Occipital lobe (tissue), 2 donors: ENCODE data around the gene SERTAD4. TPM values are rescaled to one million over a fixed set of nuclear protein-coding genes. Genes with fewer than 3 reads are reported as not detected.
A peak's percentile ranks its signal among the peaks of the same experiment; 100 is the strongest.
"Not testable (repeated sequence)": the region's sequence is repeated elsewhere in the genome, so short reads cannot be mapped to it uniquely, and the experiment has no call there.

ENCODE experiments used
- DNase-seq: peaks from one replicate; lab custom pipeline; 2025; lab: John Stamatoyannopoulos, UW
- total RNA-seq: library from RNA; depleted of rRNA; stranded (reverse); fragments of >200 nt; gene quantifications from one replicate; pipeline ENCODE4 v1.2.3, GENCODE V29; 2014

SERTAD4 gene
- 3.6 TPM for total RNA-seq

GRCh38 chr1:210232511-210233215 lies at the start of gene SERTAD4:
Gene SERTAD4, plus strand, starts transcription at chr1:210232796. Its CDS starts 5,165 bp downstream, at chr1:210237961.
- DNase-seq = peak; percentile 22

- DNase-seq = no peak
These were observed 47.5 kb upstream of the SERTAD4 start for GRCh38 chr1:210185063-210185462.

DNA sequence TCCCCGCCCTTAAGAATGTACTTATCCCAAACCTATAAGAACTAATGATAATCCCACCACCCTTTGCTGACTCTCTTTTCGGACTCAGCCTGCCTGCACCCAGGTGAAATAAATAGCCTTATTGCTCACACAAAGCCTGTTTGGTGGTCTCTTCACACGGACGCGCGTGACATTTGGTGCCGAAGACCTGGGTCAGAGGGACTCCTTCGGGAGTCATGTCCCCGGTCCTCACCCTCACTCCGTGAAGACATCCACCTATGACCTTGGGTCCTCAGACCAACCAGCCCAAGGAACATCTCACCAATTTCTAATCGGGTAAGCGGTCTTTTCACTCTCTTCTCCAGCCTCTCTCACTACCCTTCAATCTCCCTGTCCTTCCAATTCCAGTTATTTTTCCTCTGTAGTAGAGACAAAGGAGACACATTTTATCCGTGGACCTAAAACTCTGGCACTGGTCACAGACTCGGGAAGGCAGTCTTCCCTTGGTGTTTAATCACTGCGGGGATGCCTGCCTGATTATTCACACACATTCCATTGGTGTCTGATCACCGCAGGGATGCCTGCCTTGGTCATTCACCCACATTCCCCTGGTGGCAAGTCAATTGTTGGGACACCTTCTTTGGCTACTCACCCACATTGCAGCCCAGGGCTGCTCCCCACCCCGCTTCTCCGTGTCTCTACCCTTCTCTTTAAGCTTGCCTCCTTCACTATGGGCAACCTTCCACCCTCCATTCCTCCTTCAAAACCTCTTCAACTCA lies 44.6 kb upstream of the SERTAD4 start:
- not testable (repeated sequence) for DNase-seq

DNA sequence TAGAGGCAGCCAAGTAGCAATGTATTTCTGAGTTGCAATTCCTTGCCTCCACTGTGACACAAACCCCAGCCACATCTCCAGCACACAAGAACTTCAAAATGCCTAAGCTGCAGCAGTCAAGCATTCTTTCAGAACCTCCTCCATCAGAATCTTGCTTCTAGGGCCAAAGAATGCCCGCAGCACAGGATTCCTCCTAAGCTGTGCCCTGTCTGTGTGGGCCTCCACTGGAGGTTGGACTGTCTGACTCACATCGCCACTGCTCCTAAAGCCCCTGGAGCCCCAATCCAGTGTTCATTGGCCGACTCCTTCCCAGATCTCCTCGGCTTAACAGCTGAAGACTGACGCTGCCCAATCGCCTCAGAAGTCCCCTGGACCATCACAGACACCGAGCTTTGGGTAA lies 43.2 kb upstream of the SERTAD4 start:
- no peak for DNase-seq

- DNase-seq = no peak
These were observed 36.9 kb upstream of the SERTAD4 start for GRCh38 chr1:210195635-210196160.

- not testable (repeated sequence) for DNase-seq
These were observed 36.3 kb upstream of the SERTAD4 start for GRCh38 chr1:210196266-210196665.

DNA sequence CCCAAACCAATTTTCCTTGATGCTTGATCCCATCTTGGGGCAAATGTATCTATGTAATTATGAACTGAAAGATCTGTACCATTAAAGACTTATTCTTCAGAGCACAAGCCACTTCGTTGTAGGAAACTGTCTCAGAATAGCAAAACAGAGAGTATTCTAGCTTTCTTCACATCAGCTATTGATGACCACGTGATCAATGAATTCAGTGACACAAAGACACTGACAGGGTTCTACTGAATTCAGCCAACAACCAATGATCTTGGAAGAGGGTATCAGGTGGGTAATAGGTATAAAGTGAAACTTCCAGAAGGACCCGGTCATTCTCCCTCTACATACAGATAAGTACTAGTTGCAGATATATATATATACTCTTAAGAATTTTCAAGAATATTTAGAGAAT lies 33.8 kb upstream of the SERTAD4 start:
- no peak for DNase-seq

- no peak for DNase-seq
These were observed 32.4 kb upstream of the SERTAD4 start for GRCh38 chr1:210200124-210200736.

DNA sequence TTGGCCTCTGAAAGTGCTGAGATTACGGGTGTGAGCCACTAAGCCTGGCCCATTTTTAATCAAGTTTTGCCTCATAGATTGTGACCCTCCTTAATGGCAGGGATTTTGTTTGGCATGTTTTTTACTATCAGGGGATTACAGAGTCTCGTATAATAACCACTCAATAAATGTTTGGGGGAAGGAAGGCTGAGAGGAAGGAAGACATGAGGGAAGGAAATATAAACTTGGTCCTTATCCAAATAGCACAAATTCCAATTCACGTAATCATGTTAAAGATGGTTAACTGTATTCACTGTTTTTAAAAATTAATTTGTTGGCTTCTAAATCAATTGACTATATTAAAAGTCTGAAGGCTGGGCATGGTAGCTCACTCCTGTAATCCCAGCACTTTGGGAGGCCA lies 30.9 kb upstream of the SERTAD4 start:
- no peak for DNase-seq

DNA sequence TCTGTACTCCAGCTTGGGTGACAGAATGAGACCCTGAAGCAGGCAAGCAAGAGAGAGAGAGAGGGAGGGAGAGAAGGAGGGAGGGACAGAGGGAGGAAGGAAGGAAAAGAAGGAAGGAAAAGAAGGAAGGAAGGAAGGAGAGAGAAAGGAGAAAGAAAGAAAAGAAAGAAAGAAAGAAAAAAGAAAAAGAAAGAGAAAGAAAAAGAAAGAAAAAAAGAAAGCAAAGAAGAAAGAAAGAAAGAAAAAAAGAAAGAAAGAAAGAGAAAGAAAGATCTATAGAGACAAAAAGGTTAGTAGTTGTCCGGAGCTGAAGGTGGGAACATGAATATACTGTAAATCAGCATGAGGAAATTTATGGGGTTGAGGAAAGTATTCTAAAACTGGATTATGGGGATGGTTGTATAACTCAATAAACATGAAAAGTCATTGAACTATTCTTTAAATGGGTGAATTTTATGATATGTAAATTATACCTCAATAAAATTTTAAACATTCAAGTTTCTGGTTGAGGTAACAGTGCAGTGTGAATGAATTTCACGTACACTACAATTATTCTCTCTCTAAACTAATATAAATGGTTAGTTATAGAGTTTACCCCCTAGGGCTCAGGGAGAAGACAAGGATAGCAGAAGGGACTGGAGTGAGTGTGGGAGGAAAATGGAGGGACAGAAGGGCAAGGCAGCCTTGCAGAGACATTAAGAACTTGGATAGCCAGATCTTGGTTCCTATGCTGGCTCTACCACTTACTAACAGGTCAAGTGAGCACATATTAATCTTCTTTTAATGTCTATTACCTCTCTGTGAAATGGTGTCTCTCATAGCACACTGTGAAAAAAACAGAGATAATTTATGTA lies 24.8 kb upstream of the SERTAD4 start:
- no peak for DNase-seq

DNA sequence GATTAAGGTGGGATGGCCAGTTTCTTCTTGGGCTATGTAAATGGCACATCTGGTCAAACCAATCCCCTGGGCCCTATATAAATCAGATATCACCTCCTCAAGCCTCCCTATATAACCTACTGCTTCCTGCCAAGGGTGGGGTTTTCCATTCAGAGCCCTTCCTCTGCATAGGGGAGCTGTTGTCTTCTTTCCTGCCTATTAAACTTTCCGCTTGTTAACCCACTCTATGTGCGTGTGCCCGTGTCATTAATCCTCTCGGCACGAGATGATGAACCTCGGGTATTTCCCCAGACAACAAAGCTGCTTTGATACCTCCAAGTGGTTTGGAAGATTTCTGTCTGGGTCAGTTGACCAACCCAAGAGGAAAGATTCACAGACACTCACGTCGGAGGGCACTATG lies 19.3 kb upstream of the SERTAD4 start:
- DNase-seq = no peak

DNA sequence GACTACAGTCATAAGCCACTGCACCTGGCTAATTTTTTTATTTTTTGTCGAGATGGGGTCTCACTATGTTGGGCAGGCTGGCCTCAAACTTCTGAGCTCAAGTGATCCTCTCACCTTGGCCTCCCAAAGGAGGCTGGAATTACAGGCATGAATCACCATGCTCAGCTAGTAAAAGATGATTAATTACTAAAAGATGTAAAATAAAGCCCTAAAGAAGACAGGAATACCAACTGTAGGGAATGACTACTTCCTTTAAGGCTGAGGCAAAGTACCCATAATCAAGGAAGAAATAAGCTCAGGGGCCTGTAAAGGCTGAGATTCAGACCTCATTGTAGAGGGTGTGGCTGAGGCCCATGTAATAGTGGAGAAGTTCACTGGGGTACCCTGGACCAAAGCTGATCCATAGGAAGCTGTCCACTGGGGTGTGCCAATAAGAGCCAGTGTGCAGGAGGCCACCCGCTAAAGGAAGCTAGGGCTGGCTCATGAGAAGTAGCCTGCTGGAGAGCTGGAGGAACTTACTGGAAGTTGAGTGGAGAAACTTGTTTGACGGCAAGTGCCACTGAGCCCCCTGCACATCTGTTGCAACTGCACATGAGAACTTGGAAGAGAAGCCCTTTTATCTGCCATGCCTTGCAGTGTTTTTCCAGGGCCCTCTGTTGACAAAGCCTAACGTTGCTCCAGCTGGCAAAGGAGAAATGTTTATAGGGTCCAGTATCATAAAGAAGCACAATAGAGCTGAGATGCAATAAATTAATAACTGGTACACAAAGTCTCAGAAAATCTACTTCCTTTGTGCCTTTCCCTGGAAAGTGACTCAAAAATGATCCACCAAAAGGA lies 17.8 kb upstream of the SERTAD4 start:
- no peak for DNase-seq

GRCh38 chr1:210217482-210217881 lies 15.1 kb upstream of the SERTAD4 start:
- DNase-seq = no peak

- DNase-seq = no peak
These were observed 14.5 kb upstream of the SERTAD4 start for GRCh38 chr1:210218047-210218446.

DNA sequence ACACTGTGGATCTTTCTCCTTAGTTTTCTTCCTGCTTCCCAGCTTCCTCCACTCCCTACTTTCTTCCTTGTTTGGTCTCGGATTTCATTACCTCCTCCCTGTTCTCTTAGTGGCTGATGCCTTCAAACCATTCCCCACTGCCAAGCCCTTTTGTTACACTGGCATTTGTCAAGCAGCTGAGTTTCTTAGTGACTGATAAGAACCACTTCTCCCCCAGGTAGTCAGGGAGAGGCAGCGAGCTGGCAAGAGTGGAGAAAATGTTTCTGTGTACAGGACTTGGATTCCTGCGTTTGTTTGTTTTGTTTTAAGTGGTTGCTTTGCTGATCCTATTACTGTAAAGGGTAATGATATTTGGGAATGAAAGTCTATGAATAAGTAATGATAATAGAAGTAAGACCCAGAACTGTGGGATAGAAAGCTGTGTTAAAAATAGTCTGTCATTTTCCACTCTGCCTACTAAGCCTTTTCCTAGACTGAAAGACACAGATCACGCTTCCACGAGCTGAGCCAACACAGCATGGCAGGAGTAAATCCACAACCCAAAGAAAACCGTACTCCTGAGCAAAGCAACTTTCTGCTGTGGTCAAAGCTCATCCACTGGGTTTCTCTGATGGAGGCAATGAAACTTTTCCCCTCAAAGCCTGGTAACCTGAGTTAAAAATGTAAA lies 10.1 kb upstream of the SERTAD4 start:
- no peak for DNase-seq

GRCh38 chr1:210223226-210223904 lies 9.2 kb upstream of the SERTAD4 start:
- no peak for DNase-seq

GRCh38 chr1:210228158-210228557 lies 4.4 kb upstream of the SERTAD4 start:
- no peak for DNase-seq

GRCh38 chr1:210230149-210230695 lies 2.4 kb upstream of the SERTAD4 start:
- no peak for DNase-seq
